ENCODE results near the gene ITGA6.
A peak's percentile ranks its signal among the peaks of the same experiment; 100 is the strongest.
"Not testable (repeated sequence)": the region's sequence is repeated elsewhere in the genome, so short reads cannot be mapped to it uniquely, and the experiment has no call there.

Gene ITGA6

GRCh38 chr2:172518995-172519394 is 91.6 kb downstream of the ITGA6 start:
- no peak for DNase-seq

DNA sequence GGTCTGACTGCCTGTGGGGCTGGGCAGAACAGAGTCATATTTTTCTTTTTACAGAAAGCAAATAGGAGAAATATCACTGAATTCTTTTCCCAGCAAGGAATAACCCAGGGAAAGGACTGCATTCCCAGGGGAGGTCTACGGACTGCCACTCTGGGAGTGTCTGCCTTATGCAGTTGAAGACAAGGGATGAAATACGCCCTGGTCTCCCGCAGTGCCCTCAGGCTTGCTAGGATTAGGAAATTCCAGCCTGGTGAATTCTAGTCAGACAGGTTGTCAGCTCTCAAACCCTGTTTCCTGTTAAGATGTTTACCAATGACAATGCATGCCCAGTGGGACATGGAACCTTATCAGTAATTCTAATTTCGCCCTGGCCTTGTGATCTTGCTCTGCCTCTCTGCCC is 98.2 kb downstream of the ITGA6 start:
- no peak for DNase-seq

DNA sequence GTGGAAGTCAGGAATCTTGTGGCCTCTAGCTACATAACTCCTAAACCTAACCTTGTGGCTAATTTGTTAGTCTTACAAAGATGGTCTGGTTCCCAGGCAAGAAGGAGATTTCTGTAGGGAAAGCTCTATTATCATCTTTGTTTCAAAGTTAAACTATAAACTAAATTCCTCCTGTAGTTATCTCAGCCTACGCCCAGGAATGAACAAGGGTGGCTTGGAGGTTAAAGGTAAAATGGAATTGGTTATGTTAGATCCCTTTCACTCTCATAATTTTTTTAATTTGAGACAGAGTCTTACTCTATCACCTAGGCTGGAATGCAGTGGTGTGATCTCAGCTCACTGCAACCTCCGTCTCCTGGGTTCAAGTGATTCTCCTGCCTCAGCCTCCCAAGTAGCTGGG is 103.9 kb downstream of the ITGA6 start:
- no peak for DNase-seq

GRCh38 chr2:172532461-172532860 is 105.1 kb downstream of the ITGA6 start:
- DNase-seq: not testable (repeated sequence)

DNA sequence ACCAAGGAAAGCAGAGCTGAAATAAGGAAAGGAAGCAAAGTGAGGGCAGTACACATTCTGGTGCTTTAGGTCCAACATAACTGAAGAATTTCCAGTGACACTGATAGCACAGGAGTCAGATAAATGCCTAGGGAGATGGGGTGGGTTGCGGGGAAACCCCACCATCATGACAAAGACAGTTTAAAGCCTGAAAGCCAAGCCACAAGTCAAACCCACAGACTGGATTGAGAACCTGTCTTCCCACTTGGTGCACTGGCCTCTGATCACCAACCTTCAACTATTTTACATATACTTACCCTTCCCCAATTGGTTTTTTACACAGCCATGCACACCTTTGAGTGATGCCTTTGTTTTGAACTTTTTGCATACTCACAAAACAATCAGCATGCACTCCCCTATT is 106.3 kb downstream of the ITGA6 start:
- DNase-seq: no peak

- DNase-seq: no peak
These were observed 107.7 kb downstream of the ITGA6 start for GRCh38 chr2:172535119-172535518.

DNA sequence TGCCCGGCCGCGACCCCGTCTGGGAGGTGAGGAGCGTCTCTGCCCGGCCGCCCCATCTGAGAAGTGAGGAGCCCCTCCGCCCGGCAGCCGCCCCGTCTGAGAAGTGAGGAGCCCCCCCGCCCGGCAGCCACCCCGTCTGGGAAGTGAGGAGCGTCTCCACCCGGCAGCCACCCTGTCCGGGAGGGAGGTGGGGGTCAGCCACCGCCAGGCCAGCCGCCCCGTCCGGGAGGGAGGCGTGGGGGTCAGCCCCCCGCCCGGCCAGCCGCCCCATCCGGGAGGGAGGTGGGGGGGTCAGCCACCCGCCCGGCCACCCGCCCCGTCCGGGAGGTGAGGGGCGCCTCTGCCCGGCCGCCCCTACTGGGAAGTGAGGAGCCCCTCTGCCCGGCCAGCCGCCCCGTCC is 110.5 kb downstream of the ITGA6 start:
- DNase-seq: not testable (repeated sequence)

DNA sequence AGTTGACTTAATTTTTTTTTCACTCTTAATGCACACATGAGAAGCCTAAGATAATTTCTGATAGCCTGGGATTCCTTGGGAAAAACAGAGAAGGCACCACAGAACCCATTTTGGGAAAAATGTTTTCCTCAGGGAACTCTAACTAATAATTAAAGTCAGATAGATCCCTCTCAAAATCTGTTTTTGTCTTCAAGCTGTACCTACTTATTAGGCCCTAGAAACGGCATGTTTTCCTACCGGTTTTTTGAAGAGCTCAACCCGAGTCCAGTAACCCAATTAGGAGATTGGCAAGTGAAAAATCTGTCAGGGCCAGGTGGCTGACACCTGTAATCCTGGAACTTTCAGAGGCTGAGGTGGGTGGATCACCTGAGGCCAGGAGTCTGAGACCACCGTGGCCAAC is 112.4 kb downstream of the ITGA6 start:
- no peak for DNase-seq

- DNase-seq: no peak
These were observed 113.0 kb downstream of the ITGA6 start for GRCh38 chr2:172540421-172540820.

DNA sequence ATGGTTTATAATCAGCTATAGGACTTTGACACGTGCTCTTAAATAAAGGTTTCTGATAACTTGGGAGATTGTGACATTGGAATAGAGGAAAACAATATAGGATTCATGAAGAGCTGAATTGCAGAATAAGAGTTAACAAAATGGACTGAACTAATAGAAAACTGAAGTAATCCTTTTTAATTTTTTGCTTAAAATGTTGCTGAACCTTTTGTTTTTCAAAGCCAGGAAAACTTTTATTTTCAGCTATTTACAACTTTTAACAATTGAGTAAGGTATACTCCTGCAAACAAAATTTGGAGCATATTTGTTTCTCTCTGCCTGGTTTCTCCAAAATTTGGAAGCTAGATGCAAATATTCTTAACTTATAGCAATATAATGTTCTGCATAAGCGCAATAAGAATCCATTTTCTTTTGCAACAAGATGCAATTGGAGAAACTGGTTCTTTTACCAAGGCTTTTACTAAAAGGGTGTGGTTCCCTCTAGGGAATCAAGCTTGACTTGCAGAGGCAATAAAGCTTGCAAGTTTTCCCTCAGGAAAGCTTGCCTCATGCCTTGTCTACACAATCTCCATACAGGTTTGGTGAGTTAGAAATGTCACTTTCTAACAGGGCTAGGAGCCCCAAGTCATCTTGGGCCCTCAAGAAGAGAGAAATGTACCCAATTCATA is 118.2 kb downstream of the ITGA6 start:
- no peak for DNase-seq

- DNase-seq: no peak
These were observed 121.7 kb downstream of the ITGA6 start for GRCh38 chr2:172549131-172549530.

DNA sequence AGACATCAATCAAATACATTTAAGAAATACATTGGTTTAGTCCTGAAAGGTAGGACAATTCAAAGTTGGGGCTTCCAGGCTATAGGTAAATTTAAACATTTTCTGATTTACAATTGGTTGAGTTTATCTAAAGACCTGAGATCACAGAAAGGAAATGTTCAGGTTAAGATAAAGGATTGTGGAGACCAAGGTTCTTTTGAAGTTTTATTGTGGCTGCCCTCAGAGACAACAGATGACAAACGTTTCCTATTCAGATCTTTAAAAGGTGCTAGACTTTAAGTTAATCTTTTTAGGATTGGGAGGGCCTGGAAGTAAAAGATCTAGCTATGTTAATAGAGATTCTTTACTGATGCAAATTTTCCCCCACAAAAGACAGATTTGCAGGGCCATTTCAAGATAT is 122.4 kb downstream of the ITGA6 start:
- DNase-seq: not testable (repeated sequence)

GRCh38 chr2:172550419-172550818 is 123.0 kb downstream of the ITGA6 start:
- DNase-seq: no peak

GRCh38 chr2:172551271-172551670 is 123.9 kb downstream of the ITGA6 start:
- DNase-seq: no peak

DNA sequence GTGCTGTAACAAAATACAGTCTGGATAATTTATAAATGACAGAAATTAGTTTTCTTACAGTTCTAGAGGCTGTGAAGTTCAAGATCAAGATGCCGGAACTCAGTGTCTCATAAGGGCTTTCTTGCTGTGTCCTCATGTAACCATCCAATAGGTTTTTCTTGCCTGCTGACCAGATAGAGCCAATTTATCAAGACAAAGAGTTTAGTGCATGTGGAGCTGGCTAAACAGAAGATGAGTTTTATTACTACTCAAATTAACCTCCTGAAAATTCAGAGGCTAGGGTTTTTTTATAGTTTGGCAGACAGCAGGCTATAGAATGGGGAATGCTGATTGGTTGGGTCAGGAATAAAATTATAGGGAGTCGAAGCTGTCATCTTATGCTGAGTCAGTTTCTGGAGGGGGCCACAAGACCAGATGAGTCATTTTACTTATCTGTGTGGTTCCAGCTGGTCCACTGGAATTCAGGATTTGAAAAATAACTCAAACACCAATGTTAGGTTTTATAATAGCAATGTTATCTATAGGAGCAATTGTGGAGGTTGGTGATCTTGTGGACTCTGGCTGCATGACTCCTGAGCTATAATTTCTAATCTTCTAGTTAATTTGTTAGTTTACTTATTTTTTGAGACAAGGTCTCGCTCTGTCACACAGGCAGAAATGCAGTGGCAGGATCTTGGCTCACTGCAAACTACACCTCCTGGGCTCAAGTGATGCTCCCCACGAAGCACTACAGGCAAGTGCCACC is 125.3 kb downstream of the ITGA6 start:
- no peak for DNase-seq

GRCh38 chr2:172554352-172555271 is 127.2 kb downstream of the ITGA6 start:
- peak; percentile 4 for DNase-seq

DNA sequence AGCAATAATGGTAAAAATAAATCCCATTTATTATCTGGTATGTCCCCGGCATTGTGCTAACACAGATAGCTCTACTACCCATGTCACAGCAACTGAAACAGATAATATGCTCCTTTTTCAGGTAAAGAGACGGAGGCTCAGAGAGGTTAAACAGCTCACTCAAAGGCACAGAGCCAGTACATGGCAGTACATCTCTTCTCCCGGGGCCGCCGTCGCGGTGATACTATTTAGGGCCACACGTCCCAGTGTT is 127.8 kb downstream of the ITGA6 start:
- DNase-seq: no peak
